CMK (cell line): ENCODE measurements around the gene SSX5.
"Not testable (repeated sequence)": the region's sequence is repeated elsewhere in the genome, so short reads cannot be mapped to it uniquely, and the experiment has no call there.

Experiments
- DNase-seq: peaks from one replicate; pipeline ENCODE4 v3.0.0-alpha.2; 2010; ENCODE audit warnings: low read depth

Gene SSX5, protein sequence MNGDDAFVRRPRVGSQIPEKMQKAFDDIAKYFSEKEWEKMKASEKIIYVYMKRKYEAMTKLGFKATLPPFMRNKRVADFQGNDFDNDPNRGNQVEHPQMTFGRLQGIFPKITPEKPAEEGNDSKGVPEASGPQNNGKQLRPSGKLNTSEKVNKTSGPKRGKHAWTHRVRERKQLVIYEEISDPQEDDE

DNA sequence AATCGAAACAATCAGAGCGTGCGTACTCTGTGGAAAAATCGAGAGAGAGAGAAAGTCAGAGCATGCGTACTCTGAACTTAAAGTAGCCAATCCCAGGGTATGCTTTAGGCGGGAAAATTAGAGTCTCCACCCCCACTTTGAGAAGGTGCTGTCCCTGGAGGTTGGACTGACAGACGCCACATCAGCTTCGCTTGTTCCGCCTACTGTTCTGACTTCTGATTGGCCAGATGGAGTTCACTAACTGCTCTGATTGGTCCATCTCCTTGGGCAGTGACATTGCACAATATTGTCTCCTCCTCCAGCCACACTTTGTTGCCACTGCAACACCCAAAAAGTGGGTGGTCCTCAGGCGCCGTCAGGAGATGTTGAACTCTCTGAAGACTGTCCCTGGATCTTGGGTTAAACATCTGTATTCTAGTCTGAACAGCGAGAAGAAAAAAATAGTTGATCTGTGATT, at the start of gene SSX5:
SSX5 (minus strand) TSS at position 51 of the 457 bp plus-strand sequence. CDS start 1,437 bp downstream, outside the sequence.
- no peak for DNase-seq

DNA sequence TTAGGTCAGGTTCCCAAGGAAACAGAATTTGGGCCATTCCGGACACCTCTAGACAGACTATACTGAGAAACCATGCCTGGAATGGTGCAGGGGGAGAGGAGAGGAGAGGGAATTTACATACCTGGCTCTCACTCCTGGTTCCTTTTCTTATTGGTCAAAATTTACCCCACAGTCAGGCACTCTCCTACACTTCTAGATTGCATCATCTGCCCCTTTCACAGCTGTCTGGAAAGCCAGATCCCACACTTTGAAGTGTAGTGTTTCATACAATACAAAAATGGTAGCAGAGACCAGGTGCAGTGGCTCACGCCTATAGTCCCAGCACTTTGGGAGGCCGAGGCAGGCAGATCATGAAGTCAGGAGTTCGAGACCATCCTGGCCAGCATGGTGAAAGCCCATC, 27.6 kb upstream of the SSX5 start:
- DNase-seq, result not testable (repeated sequence)

DNA sequence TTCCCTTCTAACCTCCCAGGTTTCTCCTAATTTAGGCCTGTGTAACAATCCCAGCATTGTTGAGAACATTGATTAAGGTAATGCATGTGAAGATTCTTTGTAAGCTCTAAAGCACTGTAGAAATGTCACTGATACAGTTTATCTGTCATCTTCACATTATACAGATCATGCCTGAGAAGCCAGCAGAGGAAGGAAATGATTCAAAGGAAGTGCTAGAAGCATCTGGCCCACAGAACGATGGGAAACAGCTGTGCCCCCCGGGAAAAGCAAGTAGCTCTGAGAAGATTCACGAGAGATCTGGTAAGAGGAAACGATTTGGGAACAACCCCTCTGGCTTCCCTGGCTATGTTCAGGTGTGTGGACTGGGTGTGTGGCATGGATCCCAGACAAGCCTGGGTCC, 17.7 kb upstream of the SSX5 start:
- DNase-seq, result not testable (repeated sequence)

DNA sequence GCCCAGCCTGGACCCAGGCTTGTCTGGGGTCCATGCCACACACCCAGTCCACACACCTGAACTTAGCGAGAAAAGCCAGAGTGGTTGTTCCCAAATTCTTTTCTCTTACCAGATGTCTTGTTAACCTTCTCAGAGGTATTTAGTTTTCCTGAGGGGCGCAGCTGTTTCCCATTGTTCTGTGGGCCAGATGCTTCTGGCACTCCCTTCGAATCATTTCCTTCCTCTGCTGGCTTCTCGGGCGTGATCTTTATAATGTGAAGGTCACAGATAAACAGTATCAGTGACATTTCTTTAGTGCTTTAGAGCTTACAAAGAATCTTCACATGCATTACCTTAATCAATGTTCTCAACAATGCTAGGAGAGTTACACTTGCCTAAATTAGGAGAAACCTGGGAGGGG, 6.6 kb downstream of the SSX5 start:
- not testable (repeated sequence) for DNase-seq

DNA sequence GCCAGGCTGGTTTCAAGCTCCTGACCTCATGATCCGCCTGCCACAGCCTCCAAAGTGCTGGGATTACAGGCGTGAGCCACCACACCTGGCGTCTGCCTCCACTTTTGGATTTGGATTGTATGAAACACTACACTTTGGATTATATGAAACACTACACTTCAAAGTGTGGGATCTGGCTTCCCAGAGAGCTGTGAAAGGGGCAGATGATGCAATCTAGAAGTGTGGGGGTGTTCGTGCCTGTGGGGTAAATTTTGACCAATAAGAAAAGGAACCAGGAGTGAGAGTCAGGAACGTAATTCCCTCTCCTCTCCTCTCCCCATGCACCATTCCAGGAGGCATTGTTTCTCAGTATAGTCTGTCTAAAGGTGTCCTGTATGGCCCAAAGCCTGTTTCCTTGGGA, 14.7 kb downstream of the SSX5 start:
- DNase-seq, result not testable (repeated sequence)

DNA sequence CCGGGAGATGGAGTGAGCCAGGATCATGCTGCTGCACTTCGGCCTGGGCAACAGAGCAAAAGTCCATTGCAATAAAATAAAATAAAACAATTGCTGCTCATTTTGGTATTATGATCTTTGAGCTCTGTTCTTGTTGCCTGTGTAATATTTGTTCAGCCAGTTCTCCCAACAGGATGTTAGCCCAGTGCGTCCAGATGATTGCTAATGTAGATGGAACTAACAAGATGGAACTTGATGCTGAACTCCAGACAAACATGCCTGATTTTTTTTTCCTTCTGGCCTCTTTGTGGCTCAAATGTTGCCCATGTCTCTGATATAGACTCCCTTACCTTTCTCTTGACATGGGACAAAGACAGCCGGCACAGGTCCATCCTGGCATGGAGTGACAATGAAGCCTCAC, 15.8 kb downstream of the SSX5 start:
- DNase-seq, result no peak

DNA sequence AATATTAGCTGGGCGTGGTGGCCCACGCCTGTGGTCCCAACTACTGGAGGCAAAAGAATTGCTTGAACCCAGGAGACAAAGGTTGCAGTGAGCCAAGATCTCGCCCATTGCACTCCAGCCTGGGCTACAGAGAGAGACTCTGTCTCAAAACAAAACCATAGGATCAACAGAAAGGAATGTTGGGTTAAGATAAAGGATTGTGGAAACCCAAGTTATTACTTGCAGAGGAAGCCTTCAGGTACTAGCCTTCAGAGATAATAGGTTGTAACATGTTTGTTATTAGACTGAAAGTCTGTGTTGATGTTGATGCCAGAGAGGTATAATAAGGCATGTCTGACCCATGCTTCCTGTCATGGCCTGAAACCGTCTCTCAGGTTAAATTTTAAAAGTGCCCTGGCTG, 16.9 kb downstream of the SSX5 start:
- no peak for DNase-seq

DNA sequence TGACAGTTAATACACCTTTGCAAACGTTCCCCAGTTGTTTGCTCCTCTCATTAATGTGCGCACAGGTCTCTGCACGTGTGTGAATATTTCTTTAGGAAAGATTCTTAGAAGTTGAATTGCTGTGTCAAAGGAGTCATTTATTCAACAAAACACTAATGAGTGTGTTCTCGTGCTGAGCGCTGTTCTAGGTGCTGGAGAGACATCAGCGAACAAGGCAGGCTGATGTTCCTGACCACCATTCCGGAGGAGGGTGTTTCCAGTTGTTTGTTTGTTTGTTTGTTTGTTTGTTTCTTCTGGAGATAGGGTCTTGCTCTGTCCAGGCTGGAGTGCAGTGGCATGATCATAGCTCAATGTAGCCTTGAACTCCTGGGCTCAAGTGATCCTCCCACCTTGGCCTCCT, 30.3 kb downstream of the SSX5 start:
- DNase-seq, result not testable (repeated sequence)

DNA sequence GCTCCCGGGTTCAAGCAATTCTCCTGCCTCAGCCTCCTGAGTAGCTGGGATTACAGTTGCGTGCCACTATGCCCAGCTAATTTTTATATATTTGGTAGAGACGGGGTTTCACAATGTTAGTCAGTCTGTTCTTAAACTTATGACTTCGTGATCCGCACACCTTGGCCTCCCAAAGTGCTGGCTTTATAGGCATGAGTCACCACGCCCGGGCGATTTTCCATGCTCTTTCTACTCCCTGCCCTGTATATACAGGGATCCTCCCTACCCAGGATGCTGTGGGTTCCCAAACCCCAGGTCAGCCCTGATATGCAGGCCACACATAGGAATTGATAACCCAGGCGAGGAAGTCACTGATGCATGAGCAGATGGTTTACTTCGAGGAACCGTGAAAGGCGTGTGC, 31.4 kb downstream of the SSX5 start:
- DNase-seq, result no peak

DNA sequence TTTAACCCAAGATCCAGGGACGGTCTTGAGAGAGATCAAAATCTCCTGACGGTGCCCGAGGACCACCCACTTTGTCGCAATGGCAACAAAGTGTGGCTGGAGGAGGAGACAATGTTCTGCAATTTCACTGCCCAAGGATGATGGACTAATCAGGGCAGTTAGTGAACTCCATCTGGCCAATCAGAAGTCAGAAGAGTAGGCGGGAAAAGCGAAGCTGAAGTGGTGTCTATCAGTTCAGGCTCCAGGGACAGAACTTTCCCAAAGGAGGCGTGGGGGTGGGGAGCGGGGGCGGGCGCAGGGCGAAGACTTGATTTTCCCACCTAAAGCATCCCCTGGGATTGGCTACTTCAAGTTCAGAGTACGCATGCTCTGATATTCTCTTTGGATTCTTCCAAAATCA, 40.6 kb downstream of the SSX5 start:
- DNase-seq, result no peak

DNA sequence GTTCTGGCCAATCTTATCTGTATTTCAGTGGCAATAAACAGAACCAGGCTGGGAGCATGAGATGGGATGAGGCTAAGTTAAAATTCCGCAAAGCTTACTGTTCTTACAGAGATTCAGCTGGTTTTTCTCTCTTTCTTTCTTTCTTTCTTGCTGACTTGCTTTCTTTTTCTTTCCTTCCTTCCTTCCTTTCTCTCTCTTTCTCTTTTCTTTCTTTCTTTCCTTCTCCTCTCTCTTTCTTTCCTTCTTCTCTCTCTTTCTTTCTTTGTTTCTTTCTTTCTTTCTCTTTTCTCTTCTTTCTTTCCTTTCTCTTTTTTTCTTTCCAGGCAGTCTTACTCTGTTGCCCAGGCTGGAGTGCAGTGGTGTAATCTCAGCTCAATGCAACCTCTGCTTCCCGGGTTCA, 41.8 kb downstream of the SSX5 start:
- no peak for DNase-seq

DNA sequence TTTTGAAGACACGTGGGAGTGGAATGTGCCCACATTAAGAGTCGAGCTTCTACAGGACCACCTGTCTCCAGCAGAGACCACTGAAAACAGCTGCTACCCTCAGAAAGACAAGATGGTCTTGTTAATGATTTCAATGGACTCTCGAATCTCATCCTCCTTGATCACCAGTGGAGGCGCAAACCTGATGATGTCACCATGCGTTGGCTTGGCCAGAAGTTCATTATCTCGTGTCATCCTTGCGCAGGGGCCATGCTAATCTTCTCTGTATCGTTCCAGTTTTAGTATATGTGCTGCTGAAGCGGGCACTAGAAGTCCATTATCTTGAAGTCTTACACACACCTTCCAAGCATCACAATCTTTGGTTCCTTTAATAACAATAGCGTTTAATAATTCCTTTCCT, 42.8 kb downstream of the SSX5 start:
- no peak for DNase-seq

DNA sequence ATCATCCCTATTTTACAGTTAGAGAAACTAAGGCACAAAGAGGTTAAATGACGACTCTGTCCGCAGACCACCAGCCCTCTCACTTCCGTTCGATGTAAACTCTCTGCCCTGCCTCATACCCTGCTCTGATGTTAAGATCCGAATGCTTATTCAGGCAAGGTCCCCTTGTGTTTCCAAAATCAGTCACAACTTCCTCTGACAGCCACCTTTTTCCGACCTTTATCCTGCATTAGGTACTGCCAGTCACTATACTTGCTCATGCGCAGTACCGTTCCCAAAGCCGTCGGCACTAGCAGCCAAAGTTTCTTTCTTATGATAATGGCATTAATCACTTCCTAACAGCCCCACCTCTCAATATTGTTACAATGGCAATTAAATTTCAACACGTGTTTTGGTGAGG, 53.9 kb downstream of the SSX5 start:
- DNase-seq, result not testable (repeated sequence)

DNA sequence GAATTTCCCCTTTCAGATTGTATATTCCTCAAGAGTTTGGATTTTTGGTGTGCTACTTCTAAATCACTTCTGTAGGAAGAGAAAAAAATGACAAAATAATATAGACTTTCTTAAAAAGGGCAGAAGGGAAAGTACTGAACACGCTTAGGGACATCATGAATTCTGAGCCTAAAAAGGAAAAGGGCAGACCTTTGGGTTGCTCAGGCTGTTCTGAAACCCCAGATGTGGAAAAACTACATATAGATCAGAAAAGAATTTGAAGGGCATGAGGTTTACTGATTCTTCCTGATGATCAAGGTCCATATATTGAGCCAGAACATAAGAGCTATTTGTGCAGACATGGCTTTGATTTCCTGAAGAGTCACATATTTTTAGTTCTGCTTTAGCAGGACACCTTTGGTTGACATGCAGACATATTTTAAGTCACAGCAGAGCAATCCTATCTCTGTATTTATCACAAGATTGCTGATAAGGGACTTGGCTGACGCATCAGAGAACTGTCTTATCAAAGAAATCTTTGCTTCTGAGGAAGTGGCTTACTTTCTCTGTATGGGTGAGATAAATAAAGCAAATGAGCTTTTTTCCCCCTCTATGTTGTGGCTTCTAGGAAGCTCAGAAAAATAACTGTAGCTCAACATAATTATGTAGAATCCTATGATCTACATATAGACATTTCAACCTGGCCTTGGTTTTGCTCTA, 54.6 kb downstream of the SSX5 start:
- not testable (repeated sequence) for DNase-seq

DNA sequence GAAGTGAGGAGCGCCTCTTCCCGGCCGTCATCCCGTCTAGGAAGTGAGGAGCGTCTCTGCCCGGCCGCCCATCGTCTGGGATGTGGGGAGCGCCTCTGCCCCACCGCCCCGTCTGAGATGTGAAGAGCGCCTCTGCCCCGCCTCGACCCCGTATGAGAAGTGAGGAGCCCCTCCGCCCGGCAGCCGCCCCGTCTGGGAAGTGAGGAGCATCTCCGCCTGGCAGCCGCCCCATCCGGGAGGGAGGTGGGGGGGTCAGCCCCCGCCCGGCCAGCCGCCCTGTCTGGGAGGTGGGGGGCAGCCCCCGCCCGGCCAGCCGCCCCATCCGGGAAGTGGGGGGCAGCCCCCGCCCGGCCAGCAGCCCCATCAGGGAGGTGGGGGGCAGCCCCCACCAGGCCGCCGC, 57.5 kb downstream of the SSX5 start:
- DNase-seq, result not testable (repeated sequence)
